ENCODE results near the gene PDGFB. TPM values are rescaled to one million over a fixed set of nuclear protein-coding genes. Genes with fewer than 3 reads are reported as not detected.

PDGFB gene
- total and polyA plus RNA-seq, 8 donors, result 2.7 to 12.1 (median 4.4) TPM

DNA sequence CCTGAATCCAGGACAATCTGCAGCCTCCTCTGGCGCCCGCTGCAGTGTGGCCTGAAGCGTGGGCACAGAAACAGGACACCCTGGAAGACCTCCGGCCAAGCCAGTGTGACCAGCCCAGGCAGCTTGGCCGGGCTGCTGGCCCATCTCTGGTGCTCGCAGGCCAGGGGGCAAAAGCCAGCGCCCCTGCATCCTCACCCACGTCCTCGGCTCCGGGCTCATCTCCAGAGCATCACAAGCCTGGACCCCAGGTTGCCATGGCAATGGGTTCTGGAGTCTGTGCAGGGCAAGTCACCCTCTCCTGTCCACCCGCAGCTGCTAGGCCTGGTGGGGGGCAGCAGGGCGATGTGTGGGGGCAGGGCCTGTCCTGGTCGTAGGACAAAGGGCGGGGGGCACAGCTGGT lies 9.3 kb upstream of the PDGFB start:
- intact Hi-C loops (cut with DNase I), result no loop called here
- peak in 1 of 4 donors; percentile 4 for ATAC-seq
- H3K27ac ChIP-seq, result peak overlapping the region in 2 of 4 donors; percentile 41 to 67
- H3K27me3 ChIP-seq, result no peaks in the 10 kb centered on the region
- TF ChIP-seq, protein P1, sequence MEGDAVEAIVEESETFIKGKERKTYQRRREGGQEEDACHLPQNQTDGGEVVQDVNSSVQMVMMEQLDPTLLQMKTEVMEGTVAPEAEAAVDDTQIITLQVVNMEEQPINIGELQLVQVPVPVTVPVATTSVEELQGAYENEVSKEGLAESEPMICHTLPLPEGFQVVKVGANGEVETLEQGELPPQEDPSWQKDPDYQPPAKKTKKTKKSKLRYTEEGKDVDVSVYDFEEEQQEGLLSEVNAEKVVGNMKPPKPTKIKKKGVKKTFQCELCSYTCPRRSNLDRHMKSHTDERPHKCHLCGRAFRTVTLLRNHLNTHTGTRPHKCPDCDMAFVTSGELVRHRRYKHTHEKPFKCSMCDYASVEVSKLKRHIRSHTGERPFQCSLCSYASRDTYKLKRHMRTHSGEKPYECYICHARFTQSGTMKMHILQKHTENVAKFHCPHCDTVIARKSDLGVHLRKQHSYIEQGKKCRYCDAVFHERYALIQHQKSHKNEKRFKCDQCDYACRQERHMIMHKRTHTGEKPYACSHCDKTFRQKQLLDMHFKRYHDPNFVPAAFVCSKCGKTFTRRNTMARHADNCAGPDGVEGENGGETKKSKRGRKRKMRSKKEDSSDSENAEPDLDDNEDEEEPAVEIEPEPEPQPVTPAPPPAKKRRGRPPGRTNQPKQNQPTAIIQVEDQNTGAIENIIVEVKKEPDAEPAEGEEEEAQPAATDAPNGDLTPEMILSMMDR (IDR thresholded peaks at IDR 0.05), result no peak
- no peaks in the 10 kb centered on the region for H3K36me3 ChIP-seq
- DNase-seq, result peak in 2 of 6 donors; percentile 50 to 70
- no peak overlapping the region for H3K4me3 ChIP-seq
- no peaks in the 10 kb centered on the region for H3K9me3 ChIP-seq
- H3K4me1 ChIP-seq, result peaks cover 15 to 34% (median 23%) of the 10 kb centered on the region in 3 donors
- no peak for FAIRE-seq
- WGBS, 2 donors, result 76 to 84% methylated on average over 13 to 14 of the region's 14 CpGs

DNA sequence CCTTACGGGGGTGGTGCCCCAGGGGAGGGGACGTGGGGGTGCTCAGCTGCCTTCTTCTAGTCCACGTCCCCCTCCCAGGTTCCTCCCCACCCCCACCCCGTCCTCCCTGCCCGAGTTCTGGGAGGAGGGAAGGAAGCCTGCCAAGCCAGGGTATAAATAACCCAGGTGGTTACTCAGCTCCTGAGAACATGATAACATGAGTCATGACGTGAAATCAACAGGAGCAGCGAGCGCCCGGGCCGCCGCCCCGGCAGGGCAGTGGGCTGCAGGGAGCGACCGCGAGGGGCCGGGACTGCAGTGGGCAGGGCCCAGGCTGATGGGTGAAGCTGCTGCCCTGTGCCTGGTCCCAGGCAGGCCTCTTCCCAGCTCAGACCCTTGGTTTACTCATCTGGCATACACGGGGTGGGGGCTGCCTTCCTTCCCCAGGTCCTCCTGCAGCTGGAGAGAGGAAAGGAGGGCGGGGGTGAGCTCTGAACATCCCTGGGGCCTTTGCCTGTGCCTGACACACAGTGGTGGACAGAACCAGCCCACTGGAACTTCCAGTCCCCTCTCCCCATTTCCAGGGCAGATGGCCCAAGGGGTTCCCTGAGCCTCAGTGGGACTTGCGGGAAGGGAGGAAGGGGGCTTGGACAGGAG lies 8.8 kb upstream of the PDGFB start:
- Histone ChIP-seq H3K36me3 (no peaks in the 10 kb centered on the region), H3K4me1 (peaks cover 15 to 34% (median 23%) of the 10 kb centered on the region in 3 donors), H3K27ac (peak overlapping the region in 3 of 4 donors; percentile 41 to 67 (median 52)), H3K4me3 (peak overlapping the region in 1 of 4 donors; percentile 10), H3K27me3 (no peaks in the 10 kb centered on the region), H3K9me3 (no peaks in the 10 kb centered on the region)
- ATAC-seq (peak; percentile 82 to 93 (median 88)), DNase-seq (peak; percentile 80 to 89 (median 84)), FAIRE-seq (no peak)
- intact Hi-C loops (cut with DNase I), result no loop called here
- 9 to 11% methylated on average over 19 of the region's 19 CpGs for WGBS, 2 donors
- TF ChIP-seq, protein P1 (IDR thresholded peaks at IDR 0.05), result no peak

DNA sequence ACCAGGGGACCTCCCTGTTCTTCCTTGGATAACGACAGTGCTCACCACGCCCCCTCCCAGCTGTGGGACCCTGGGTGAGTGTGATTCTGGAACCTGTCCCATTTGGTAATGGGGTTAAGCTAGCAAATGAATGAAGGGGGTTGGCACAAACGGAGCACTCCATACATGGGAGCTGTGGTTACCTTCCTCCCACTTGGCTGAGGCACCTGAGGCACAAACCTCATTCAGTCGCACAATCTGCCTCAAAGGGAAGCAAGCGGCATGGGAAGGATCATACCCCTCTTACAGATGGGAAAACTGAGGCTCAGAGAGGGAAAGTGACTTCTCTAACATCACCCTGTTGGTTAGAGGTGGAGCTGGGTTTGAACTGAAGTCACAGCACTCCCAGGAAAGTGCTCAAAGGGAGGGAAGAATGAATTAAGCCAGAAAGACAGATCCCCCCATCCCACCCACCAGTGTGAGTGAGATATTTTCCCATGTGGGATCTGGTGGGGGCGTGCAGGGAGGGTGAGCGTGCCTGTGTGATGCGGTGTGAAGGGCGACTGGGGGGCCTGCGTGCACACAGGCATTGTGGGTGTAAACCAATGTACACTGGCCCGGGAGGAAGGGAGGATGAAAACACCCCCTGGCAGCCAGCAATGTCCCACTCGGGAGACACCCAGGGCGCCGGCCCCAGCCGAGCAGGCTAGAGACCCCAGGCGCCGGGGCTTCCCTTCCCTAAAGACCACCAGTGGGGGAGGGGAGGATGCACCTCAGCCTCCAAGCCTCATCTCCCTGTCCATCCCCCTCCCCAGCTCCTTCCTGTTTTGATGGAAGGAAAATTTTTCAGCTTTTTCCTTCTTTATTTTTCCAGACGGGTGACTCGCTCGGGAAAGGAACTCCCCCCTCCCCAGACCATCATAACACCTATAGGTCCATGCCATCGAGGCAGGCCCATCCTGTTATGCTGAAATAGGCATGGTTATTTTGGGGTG lies 8.0 kb upstream of the PDGFB start:
- no peak for ATAC-seq
- H3K36me3 ChIP-seq, result no peaks in the 10 kb centered on the region
- H3K4me1 ChIP-seq, result peaks cover 15 to 34% (median 23%) of the 10 kb centered on the region in 3 donors
- H3K27me3 ChIP-seq, result no peaks in the 10 kb centered on the region
- H3K27ac ChIP-seq, result peak overlapping the region in 2 of 4 donors; percentile 41 to 67
- H3K9me3 ChIP-seq, result no peaks in the 10 kb centered on the region
- no peak for FAIRE-seq
- TF ChIP-seq, protein P1 (IDR thresholded peaks at IDR 0.05), result no peak
- peak in 2 of 6 donors; percentile 47 to 72 for DNase-seq
- intact Hi-C loops (cut with DNase I), result no loop called here
- H3K4me3 ChIP-seq, result peak overlapping the region in 1 of 4 donors; percentile 10
- WGBS, 2 donors, result 20 to 23% methylated on average over 21 of the region's 21 CpGs

DNA sequence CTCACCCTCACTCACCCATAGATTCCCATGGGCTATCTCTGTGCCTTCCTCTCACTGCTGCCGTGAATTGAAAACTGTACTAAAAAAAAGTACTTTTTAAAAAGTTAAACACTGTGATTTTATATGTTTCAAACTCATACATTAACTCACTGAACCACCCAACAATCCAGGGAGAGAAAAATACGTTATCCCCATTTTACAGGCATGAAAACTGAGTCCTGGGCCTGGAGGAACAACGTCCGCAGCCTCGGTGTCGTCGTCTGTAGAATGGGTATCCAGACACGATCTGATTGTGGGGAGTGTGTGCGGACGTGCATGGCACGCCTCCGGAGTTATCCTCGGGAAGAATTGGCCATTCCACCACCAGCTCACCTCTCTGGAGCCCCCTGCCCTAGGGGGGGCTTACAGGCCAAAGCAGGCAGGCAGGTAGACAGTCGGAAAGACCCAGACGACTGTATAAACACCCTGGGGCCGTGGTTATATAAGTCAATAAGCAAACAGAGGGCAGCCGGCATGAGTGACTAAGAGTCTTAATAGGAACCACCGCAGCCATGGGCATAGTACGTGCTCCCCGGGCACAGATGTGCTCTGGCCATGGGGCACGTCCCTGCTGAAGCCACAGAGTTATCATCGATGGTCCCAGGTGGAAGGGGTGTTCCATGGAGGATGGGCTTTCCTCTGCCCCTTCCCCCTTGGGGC lies 7.1 kb upstream of the PDGFB start:
- FAIRE-seq (no peak), DNase-seq (peak in 1 of 6 donors; percentile 61), ATAC-seq (peak; percentile 37 to 60 (median 42))
- intact Hi-C loops (cut with DNase I), result no loop called here
- Histone ChIP-seq H3K9me3 (no peaks in the 10 kb centered on the region), H3K4me1 (peaks cover 15 to 34% (median 23%) of the 10 kb centered on the region in 3 donors), H3K27me3 (no peaks in the 10 kb centered on the region), H3K36me3 (no peaks in the 10 kb centered on the region), H3K27ac (no peak overlapping the region), H3K4me3 (no peak overlapping the region)
- TF ChIP-seq, protein P1 (IDR thresholded peaks at IDR 0.05), result no peak
- WGBS, 2 donors, result 61% methylated on average over 22 of the region's 22 CpGs
